Ascending aorta (tissue), 2 donors: ENCODE data around the gene KCNRG. TPM values are rescaled to one million over a fixed set of nuclear protein-coding genes. Genes with fewer than 3 reads are reported as not detected.
A peak's percentile ranks its signal among the peaks of the same experiment; 100 is the strongest.

ENCODE experiments used
- DNase-seq, 2 donors: peaks; one replicate each; pipeline ENCODE4 v3.0.0-alpha.2; 2019; ENCODE audit warnings: low spot score in 2 of 2
- H3K27ac ChIP-seq, 2 donors: fragments of 200-600 bp; sonication (generic); one replicate each; pipeline ENCODE4 v1.5.1; 2016 to 2017; ENCODE audit warnings: mild to moderate bottlenecking in 1 of 2
- H3K27me3 ChIP-seq: fragments of 200-600 bp; sonication (generic); one replicate; pipeline ENCODE4 v1.5.1; 2017
- H3K36me3 ChIP-seq, 2 donors: fragments of 200-600 bp; sonication (generic); one replicate each; pipeline ENCODE4 v1.5.1; 2016
- H3K4me1 ChIP-seq, 2 donors: fragments of 200-600 bp; sonication (generic); one replicate each; pipeline ENCODE4 v1.5.1; 2016 to 2017; ENCODE audit warnings: mild to moderate bottlenecking in 1 of 2
- H3K4me3 ChIP-seq, 2 donors: fragments of 200-600 bp; sonication (generic); one replicate each; pipeline ENCODE4 v1.5.1; 2016 to 2017; ENCODE audit warnings: mild to moderate bottlenecking in 1 of 2
- H3K9me3 ChIP-seq, 2 donors: fragments of 200-600 bp; sonication (generic); one replicate each; pipeline ENCODE4 v1.5.1; 2016
- CTCF ChIP-seq, 3 experiments: fragments of 200-600 bp in 2 of 3; fragments of 450-650 bp in 1 of 3; sonication (generic) in 2 of 3; IDR thresholded peaks; one replicate each; pipeline ENCODE4 v1.5.1; 2016 to 2019; ENCODE audit warnings: antibody characterized with exemption in 3 of 3, mild to moderate bottlenecking in 1 of 3, moderate library complexity in 1 of 3
- intact Hi-C: fragments of 100-400 bp; cut with DNase I; formaldehyde crosslinking; loops from one replicate; pipeline ENCODE4 v1.15.1; 2023
- total RNA-seq: library from RNA; depleted of rRNA; stranded (reverse); fragments of >200 nt; gene quantifications from one replicate; pipeline ENCODE4 v1.1.0, GENCODE V29; 2016

The KCNRG gene
- total RNA-seq, 1 donor from 2014 or later: 3.3 TPM

- DNase-seq: no peak
- no peaks in the 10 kb centered on the region for H3K27me3 ChIP-seq
- no peak overlapping the region for H3K27ac ChIP-seq
- peaks cover 8 to 11% of the 10 kb centered on the region in 2 donors for H3K4me1 ChIP-seq
- H3K36me3 ChIP-seq: peaks cover 0 to 3% of the 10 kb centered on the region in 2 donors
- no peak for TF ChIP-seq CTCF (IDR thresholded peaks at IDR 0.05)
- H3K4me3 ChIP-seq: no peak overlapping the region
- no peaks in the 10 kb centered on the region for H3K9me3 ChIP-seq
- intact Hi-C loops: no loop called here
Observed at GRCh38 chr13:49993666-49994065, 21.6 kb upstream of the KCNRG start.

GRCh38 chr13:49995625-49996101 is 19.6 kb upstream of the KCNRG start:
- peaks cover 10 to 26% of the 10 kb centered on the region in 2 donors for H3K4me1 ChIP-seq
- H3K4me3 ChIP-seq: peak overlapping the region; percentile 96 to 99
- no peak for DNase-seq
- no peaks in the 10 kb centered on the region for H3K9me3 ChIP-seq
- peak overlapping the region; percentile 98 to 99 for H3K27ac ChIP-seq
- intact Hi-C loops: loop anchor here (1.0 to 5.0 kb wide), 6 partner anchors 59 to 915 kb away; partner anchors contain the start of genes KPNA3 and SPRYD7
- peaks cover 3 to 13% of the 10 kb centered on the region in 2 donors for H3K36me3 ChIP-seq
- no peak for TF ChIP-seq CTCF (IDR thresholded peaks at IDR 0.05)
- no peaks in the 10 kb centered on the region for H3K27me3 ChIP-seq

GRCh38 chr13:49996161-49996915 is 18.9 kb upstream of the KCNRG start:
- peak; percentile 76 to 96 for DNase-seq
- Histone ChIP-seq H3K27ac (peak overlapping the region; percentile 98 to 99), H3K9me3 (no peaks in the 10 kb centered on the region), H3K36me3 (peaks cover 3 to 14% of the 10 kb centered on the region in 2 donors), H3K27me3 (no peaks in the 10 kb centered on the region), H3K4me3 (peak overlapping the region; percentile 96 to 99), H3K4me1 (peaks cover 13 to 33% of the 10 kb centered on the region in 2 donors)
- intact Hi-C loops: loop anchor here (1.0 to 5.0 kb wide), 6 partner anchors 60 to 914 kb away; partner anchors contain the start of genes KPNA3 and SPRYD7
- no peak for TF ChIP-seq CTCF (IDR thresholded peaks at IDR 0.05)

DNA sequence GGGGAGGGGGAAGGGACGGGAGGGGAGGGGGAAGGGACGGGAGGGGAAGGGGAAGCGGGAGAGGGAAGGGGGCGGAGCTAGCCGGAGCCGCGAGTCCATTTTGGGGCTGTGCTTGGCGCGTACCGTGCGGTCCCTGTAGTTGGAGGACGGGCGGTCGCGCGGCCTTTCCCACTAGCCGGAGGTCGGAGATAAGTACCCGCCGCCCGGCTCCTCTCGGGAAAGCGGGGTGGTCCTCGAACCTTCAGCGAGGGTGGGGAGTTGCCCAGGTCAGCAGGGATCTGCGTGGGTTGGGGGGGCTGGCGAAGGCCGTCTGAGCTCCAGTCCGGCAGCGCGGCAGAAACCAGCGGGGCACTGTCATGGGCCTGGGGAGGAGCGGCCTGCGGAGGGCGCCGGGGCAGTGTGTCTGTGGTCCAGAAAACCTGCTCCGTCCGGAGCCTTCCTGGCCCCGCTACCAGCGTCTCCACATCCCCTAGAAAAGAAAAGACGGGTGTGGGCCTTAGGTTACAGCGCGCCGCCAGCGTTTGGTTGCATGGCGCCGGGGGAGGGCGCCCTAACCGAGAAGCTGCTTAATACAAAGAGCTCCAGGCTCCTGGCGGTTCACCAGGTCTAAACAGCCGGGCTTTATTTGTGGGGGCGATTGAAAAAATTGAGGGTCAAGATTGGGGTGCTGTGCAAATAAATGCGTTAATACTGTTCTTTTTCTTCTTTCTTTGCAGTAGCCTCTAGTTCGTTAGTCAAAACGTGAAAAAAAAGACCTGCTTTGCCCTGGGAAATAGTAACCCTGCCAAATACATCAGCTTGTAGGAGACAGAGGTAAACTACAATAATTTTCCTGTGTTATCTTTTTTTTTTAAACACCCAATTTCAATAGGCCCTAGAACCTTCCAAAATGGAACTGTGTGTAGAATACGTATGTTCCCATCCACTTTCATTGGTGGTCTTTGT is 18.0 kb upstream of the KCNRG start, which contains the start of gene TRIM13:
Gene TRIM13 (plus strand): TSS at position 92 of the 945 bp plus-strand sequence. CDS start 14,899 bp downstream, outside the sequence.
- H3K27me3 ChIP-seq: no peaks in the 10 kb centered on the region
- H3K27ac ChIP-seq: peak within 1 kb of the TSS; percentile 99 to 100
- peak within 1 kb of the TSS; percentile 96 to 99 for H3K4me3 ChIP-seq
- H3K36me3 ChIP-seq: peaks cover 3 to 14% of the 10 kb centered on the region in 2 donors
- intact Hi-C loops: loop anchor here (1.0 to 5.0 kb wide), 7 partner anchors 61 to 913 kb away; partner anchors contain the start of genes KPNA3 and SPRYD7
- peak; percentile 61 to 84 (median 78) for TF ChIP-seq CTCF (IDR thresholded peaks at IDR 0.05)
- DNase-seq: peak; percentile 74 to 96
- H3K9me3 ChIP-seq: no peaks in the 10 kb centered on the region
- peaks cover 13 to 40% of the 10 kb centered on the region in 2 donors for H3K4me1 ChIP-seq

DNA sequence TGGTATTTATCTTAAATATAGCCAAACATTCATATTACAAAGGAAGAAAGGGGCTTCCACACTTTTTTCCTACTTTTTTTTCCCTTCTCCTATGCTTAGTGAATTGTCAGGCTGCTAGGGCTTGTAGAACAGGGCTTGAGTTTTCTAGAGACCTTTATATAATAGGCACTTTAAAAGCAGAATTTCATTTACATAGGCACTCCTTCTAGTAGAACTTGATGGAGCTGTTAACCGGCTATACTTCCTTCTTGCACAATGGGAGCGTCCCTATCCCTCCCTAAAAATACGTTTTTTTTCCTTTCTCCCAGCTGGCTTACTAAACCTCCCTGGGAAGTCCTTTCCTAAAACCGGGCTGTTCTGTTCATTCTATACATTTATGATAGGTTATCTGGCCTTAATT is 17.3 kb upstream of the KCNRG start:
- DNase-seq: no peak
- H3K9me3 ChIP-seq: no peaks in the 10 kb centered on the region
- H3K4me1 ChIP-seq: peaks cover 13 to 44% of the 10 kb centered on the region in 2 donors
- peak overlapping the region; percentile 83 to 99 for H3K4me3 ChIP-seq
- no peak for TF ChIP-seq CTCF (IDR thresholded peaks at IDR 0.05)
- peaks cover 3 to 14% of the 10 kb centered on the region in 2 donors for H3K36me3 ChIP-seq
- H3K27ac ChIP-seq: peak overlapping the region; percentile 99 to 100
- intact Hi-C loops: loop anchor here (1.0 to 5.0 kb wide), 3 partner anchors 84 to 534 kb away; no protein-coding TSS in a partner anchor
- no peaks in the 10 kb centered on the region for H3K27me3 ChIP-seq
